Upper lobe of left lung (tissue), 4 donors: ENCODE measurements around the gene SYT14.

Experiments used
- EP300 ChIP-seq, 4 donors: sonication (generic); formaldehyde crosslinking; IDR thresholded peaks; one replicate each; pipeline ENCODE4 v1.5.1; 2017; ENCODE audit warnings: antibody characterized with exemption in 4 of 4, control low read depth in 2 of 4
- POLR2A ChIP-seq, 4 donors: fragments of 450-650 bp; IDR thresholded peaks; one replicate each; pipeline ENCODE4 v1.5.1; 2016 to 2017; ENCODE audit warnings: antibody characterized with exemption in 4 of 4, mild to moderate bottlenecking in 2 of 4
- TF ChIP-seq, protein P1 (sequence below), 6 experiments: fragments of 450-650 bp in 4 of 6; fragments of 200-600 bp in 2 of 6; sonication (generic) in 2 of 6; IDR thresholded peaks; one replicate each; pipeline ENCODE4 v1.5.1; 2016 to 2019; ENCODE audit warnings: antibody characterized with exemption in 6 of 6

DNA sequence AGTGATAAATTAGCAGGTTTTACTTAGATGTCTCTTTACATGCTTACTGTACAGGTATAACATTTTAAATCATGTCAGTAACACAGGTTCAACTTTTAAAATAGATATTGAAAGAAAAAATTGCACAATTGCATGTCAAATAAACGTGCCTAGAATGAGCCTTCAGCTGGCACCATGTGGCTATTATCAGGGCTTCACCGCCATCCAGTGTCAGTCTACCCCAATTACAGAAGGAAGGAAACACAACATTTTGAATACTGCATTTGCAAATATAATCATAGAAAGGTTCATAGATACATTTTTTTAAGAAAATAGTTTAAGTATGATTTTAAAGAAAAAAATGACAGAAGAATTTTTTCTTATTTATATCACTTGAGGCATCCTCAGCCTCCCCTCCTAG lies 247.0 kb downstream of the SYT14 start:
- TF ChIP-seq POLR2A (IDR thresholded peaks at IDR 0.05) (no peak), EP300 (IDR thresholded peaks at IDR 0.05) (no peak)
- TF ChIP-seq, protein P1, sequence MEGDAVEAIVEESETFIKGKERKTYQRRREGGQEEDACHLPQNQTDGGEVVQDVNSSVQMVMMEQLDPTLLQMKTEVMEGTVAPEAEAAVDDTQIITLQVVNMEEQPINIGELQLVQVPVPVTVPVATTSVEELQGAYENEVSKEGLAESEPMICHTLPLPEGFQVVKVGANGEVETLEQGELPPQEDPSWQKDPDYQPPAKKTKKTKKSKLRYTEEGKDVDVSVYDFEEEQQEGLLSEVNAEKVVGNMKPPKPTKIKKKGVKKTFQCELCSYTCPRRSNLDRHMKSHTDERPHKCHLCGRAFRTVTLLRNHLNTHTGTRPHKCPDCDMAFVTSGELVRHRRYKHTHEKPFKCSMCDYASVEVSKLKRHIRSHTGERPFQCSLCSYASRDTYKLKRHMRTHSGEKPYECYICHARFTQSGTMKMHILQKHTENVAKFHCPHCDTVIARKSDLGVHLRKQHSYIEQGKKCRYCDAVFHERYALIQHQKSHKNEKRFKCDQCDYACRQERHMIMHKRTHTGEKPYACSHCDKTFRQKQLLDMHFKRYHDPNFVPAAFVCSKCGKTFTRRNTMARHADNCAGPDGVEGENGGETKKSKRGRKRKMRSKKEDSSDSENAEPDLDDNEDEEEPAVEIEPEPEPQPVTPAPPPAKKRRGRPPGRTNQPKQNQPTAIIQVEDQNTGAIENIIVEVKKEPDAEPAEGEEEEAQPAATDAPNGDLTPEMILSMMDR (IDR thresholded peaks at IDR 0.05): no peak
